AG04450 (cell line): ENCODE data around the gene SPINK2. TPM values are rescaled to one million over a fixed set of nuclear protein-coding genes. Genes with fewer than 3 reads are reported as not detected.

Experiments
- CTCF ChIA-PET: fragments of 300-600, 350-600 bp; formaldehyde crosslinking; extraction: SDS; loops from one replicate; lab custom pipeline; 2022; ENCODE audit warnings: antibody characterized with exemption, inconsistent platforms; lab: Charles Lee
- POLR2A ChIA-PET: fragments of 350-600 bp; formaldehyde crosslinking; extraction: SDS; loops from one replicate; lab custom pipeline; 2021; ENCODE audit warnings: antibody characterized with exemption, inconsistent platforms; lab: Yijun Ruan, JAX
- DNase-seq: peaks from one replicate; pipeline ENCODE4 v3.0.0-alpha.2; 2011; ENCODE audit warnings: low read depth, low spot score
- H3K27ac ChIP-seq: one replicate; pipeline ENCODE4 v1.5.1; 2012; ENCODE audit warnings: low read depth, low read length, control low read depth
- H3K27me3 ChIP-seq: one replicate; pipeline ENCODE4 v1.6.0; 2012; ENCODE audit warnings: low read length; ENCODE audit not compliant: control insufficient read depth, insufficient read depth
- H3K4me3 ChIP-seq: 2 replicates; pipeline ENCODE4 v1.5.1; 2011; ENCODE audit warnings: mild to moderate bottlenecking, low read depth, low read length, control low read depth
- H3K9me3 ChIP-seq: 2 replicates; pipeline ENCODE4 v1.5.1; 2012; ENCODE audit warnings: low read length; ENCODE audit not compliant: control insufficient read depth, insufficient read depth
- CTCF ChIP-seq: IDR thresholded peaks from 2 replicates; pipeline ENCODE4 v1.5.1; 2011; ENCODE audit warnings: low read depth, low read length, control low read depth, inconsistent platforms
- polyA plus RNA-seq: library from polyadenylated mRNA; depleted of rRNA; stranded (reverse); fragments of >200 nt; gene quantifications from 2 replicates; pipeline ENCODE4 v1.2.3, GENCODE V29; 2011

Gene SPINK2
- polyA plus RNA-seq, 1 experiment, result not detected

DNA sequence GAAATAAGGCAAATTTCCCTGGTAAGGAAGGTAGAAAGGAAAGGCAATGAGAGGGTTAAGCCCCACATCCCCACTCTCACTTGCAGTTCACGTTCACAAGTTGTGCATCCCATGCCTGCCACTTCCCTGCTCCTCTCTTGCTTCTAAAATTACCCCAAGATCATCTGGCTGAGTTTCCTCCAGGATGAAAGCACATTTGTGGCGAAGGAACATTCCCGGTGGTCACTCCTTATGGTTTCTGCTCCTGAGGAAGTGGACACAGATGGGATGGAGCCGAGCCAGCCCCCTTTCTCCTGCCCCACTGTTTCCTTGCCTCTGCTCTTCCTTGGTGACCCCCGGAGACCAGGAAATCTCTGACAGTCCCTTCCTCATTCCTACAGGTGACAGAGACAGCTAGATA lies 37.5 kb downstream of the SPINK2 start:
- peaks cover 12% of the 10 kb centered on the region for H3K27me3 ChIP-seq
- H3K9me3 ChIP-seq, result no peaks in the 10 kb centered on the region
- no peak for DNase-seq
- H3K27ac ChIP-seq, result no peak overlapping the region
- H3K4me3 ChIP-seq, result no peak overlapping the region
- ChIA-PET POLR2A (no interaction called here), CTCF (no interaction called here)
- TF ChIP-seq CTCF, result no peak

DNA sequence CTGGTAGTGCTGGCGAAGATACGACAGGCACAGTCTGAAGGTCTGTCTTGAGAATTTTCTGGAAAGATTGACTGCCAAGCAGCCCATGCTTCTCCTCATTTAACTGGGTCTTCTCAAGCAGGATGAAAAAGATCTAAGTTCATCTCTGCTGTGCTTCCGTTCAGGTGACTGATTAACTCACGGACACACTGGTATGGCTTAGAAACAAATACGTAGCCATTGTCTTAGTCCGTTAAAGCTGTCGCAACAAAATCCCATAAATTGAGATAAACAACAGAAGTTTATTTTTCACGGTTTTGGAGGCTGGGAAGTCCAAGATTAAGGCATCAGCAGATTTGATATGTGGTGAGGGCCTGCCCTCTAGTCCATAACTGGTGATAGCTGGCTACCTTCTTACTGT lies 39.5 kb downstream of the SPINK2 start:
- CTCF ChIA-PET, result no interaction called here
- Histone ChIP-seq H3K9me3 (no peaks in the 10 kb centered on the region), H3K27ac (no peak overlapping the region), H3K27me3 (peaks cover 12% of the 10 kb centered on the region), H3K4me3 (no peak overlapping the region)
- no peak for TF ChIP-seq CTCF
- POLR2A ChIA-PET, result no interaction called here
- DNase-seq, result no peak

GRCh38 chr4:56773346-56773745 lies 48.2 kb downstream of the SPINK2 start:
- POLR2A ChIA-PET, result no interaction called here
- Histone ChIP-seq H3K4me3 (no peak overlapping the region), H3K27ac (no peak overlapping the region), H3K27me3 (peaks cover 2% of the 10 kb centered on the region), H3K9me3 (no peaks in the 10 kb centered on the region)
- no peak for DNase-seq
- no peak for TF ChIP-seq CTCF
- CTCF ChIA-PET, result no interaction called here

GRCh38 chr4:56772134-56772533 lies 49.4 kb downstream of the SPINK2 start:
- Histone ChIP-seq H3K27me3 (peaks cover 2% of the 10 kb centered on the region), H3K4me3 (no peak overlapping the region), H3K27ac (no peak overlapping the region), H3K9me3 (no peaks in the 10 kb centered on the region)
- ChIA-PET POLR2A (no interaction called here), CTCF (no interaction called here)
- no peak for DNase-seq
- TF ChIP-seq CTCF, result no peak

DNA sequence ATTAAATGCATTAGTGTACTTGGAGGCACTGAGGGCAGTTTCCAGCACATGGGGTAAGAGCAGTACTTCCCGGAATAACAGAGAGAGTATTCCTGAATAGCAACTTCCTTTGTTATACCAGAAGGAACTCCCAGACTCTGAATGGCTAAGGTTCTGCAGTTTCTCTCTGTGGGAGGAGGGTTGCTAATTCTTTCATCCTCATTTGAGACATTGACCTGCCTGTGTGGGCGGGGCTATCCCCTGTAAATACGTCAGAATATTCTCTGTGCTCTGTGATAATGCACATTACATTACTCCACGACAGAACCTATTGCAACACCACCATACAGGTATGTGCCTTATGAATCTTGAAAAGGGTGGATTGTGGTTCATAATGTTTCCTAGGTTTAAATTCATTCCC lies 52.7 kb downstream of the SPINK2 start:
- no peak for TF ChIP-seq CTCF
- Histone ChIP-seq H3K4me3 (no peak overlapping the region), H3K27ac (no peak overlapping the region), H3K9me3 (no peaks in the 10 kb centered on the region), H3K27me3 (no peaks in the 10 kb centered on the region)
- no peak for DNase-seq
- POLR2A ChIA-PET, result no interaction called here
- CTCF ChIA-PET, result no interaction called here
